Panc1 (cell line): ENCODE measurements around the gene ADAD2. TPM values are rescaled to one million over a fixed set of nuclear protein-coding genes. Genes with fewer than 3 reads are reported as not detected.

Experiments
- ATAC-seq: fragments of 200-7000 bp; cut with Tn5 transposase; 2 replicates; pipeline ENCODE4 v1.9.1; 2020; ENCODE audit warnings: mild to moderate bottlenecking, moderate library complexity
- BruUV-seq: library from RNA; stranded (reverse); fragments of 400-500 nt; replicated peaks from 2 replicates; lab custom pipeline; 2021; lab: Mats Ljungman, UMichigan
- CTCF ChIA-PET: fragments of 300-600 bp; sonication (Branson Sonifier 250); formaldehyde crosslinking; loops from one replicate; lab custom pipeline; 2022; ENCODE audit warnings: antibody characterized with exemption; lab: Charles Lee
- POLR2A ChIA-PET: fragments of 300-600 bp; sonication (Branson Sonifier 250); formaldehyde crosslinking; loops from one replicate; lab custom pipeline; 2022; ENCODE audit warnings: antibody characterized with exemption; lab: Charles Lee
- DNase-seq: peaks from one replicate; pipeline ENCODE4 v3.0.0-alpha.2; 2010; ENCODE audit warnings: low read depth, low spot score
- H3K27ac ChIP-seq: 2 replicates; pipeline ENCODE4 v1.5.1; 2011; ENCODE audit warnings: mild to moderate bottlenecking, low read length, inconsistent platforms
- H3K27me3 ChIP-seq: fragments of 200-500 bp; sonication (Bioruptor generic); 2 replicates; pipeline ENCODE4 v1.6.0; 2014; ENCODE audit warnings: low read length, inconsistent platforms; ENCODE audit not compliant: control insufficient read depth, insufficient read depth
- H3K36me3 ChIP-seq: fragments of 200-500 bp; sonication (Bioruptor generic); 2 replicates; pipeline ENCODE4 v1.5.1; 2014; ENCODE audit warnings: inconsistent platforms, mild to moderate bottlenecking, low read length, moderate library complexity; ENCODE audit not compliant: control insufficient read depth, insufficient read depth
- H3K4me1 ChIP-seq: 2 replicates; pipeline ENCODE4 v1.5.1; 2011; ENCODE audit warnings: inconsistent platforms, mild to moderate bottlenecking, low read length, moderate library complexity; ENCODE audit not compliant: control insufficient read depth, insufficient read depth
- H3K4me3 ChIP-seq, 2 experiments: 2 replicates each; pipeline ENCODE4 v1.5.1; 2011 to 2012; ENCODE audit warnings: low read depth in 2 of 2, low read length in 2 of 2, mild to moderate bottlenecking in 2 of 2, inconsistent platforms in 1 of 2, moderate library complexity in 1 of 2
- H3K9me3 ChIP-seq: fragments of 200-500 bp; sonication (Bioruptor generic); 2 replicates; pipeline ENCODE4 v1.5.1; 2014; ENCODE audit warnings: low read depth, mild to moderate bottlenecking, inconsistent platforms, low read length, moderate library complexity; ENCODE audit not compliant: control insufficient read depth, insufficient read depth
- CTCF ChIP-seq: fragments of 450-650 bp; IDR thresholded peaks from 2 replicates; pipeline ENCODE4 v1.5.1; 2017; ENCODE audit warnings: mild to moderate bottlenecking
- POLR2AphosphoS5 ChIP-seq: IDR thresholded peaks from 2 replicates; pipeline ENCODE4 v1.6.1; 2012; ENCODE audit warnings: mild to moderate bottlenecking, low read depth, low read length, moderate library complexity
- REST ChIP-seq, 2 experiments: IDR thresholded peaks; 2 replicates each; pipeline ENCODE4 v1.6.1; 2011 to 2012; ENCODE audit warnings: low read depth in 2 of 2, control low read depth in 1 of 2, low read length in 1 of 2, mild to moderate bottlenecking in 1 of 2, moderate library complexity in 1 of 2; ENCODE audit not compliant: insufficient read depth in 1 of 2
- SIN3A ChIP-seq: IDR thresholded peaks from 2 replicates; pipeline ENCODE4 v1.6.1; 2012; ENCODE audit warnings: low read depth, mild to moderate bottlenecking, low read length, moderate library complexity, borderline replicate concordance; ENCODE audit not compliant: insufficient read depth
- TCF7L2 ChIP-seq: IDR thresholded peaks from 2 replicates; pipeline ENCODE4 v1.6.1; 2011; ENCODE audit warnings: mild to moderate bottlenecking, low read depth, low read length, inconsistent platforms
- in situ Hi-C: cut with HindIII; loops from 2 replicates; pipeline ENCODE4 v1.10.0; 2016; ENCODE audit warnings: low sequenced_read_pairs, low pct_unique_long_range_greater_than_20kb
- intact Hi-C: fragments of 100-400 bp; cut with micrococcal nuclease; formaldehyde crosslinking; loops from one replicate; pipeline ENCODE4 v1.10.0; 2022; ENCODE audit not compliant: unreplicated experiment
- total RNA-seq: library from RNA; stranded (reverse); gene quantifications from one replicate; pipeline ENCODE4 v1.2.1, GENCODE V29; 2021; ENCODE audit not compliant: unreplicated experiment

ADAD2 gene
- total RNA-seq, 1 experiment from 2014 or later, result not detected

GRCh38 chr16:84177741-84178073, 13.2 kb upstream of the ADAD2 start:
- no peak for DNase-seq
- no peaks in the 10 kb centered on the region for H3K36me3 ChIP-seq
- no peaks in the 10 kb centered on the region for H3K9me3 ChIP-seq
- ChIA-PET CTCF (no interaction called here), POLR2A (no interaction called here)
- intact Hi-C loops, result no loop called here
- H3K27ac ChIP-seq, result no peak overlapping the region; the same call in 1 of the 2 replicates
- in situ Hi-C loops, result no loop called here
- TF ChIP-seq REST (IDR thresholded peaks at IDR 0.05; ENCODE audit: insufficient read depth in 1 of 2, low read depth in 2 of 2, low read length in 1 of 2) (no peak), CTCF (no peak), POLR2AphosphoS5 (no peak), TCF7L2 (no peak), SIN3A (no peak)
- H3K27me3 ChIP-seq, result no peaks in the 10 kb centered on the region
- ATAC-seq, result no peak
- BruUV-seq, result no TSS peak
- H3K4me3 ChIP-seq, result no peak overlapping the region
- H3K4me1 ChIP-seq, result peaks cover 22% of the 10 kb centered on the region

- Histone ChIP-seq H3K9me3 (no peaks in the 10 kb centered on the region), H3K36me3 (no peaks in the 10 kb centered on the region), H3K4me3 (no peak overlapping the region), H3K27me3 (no peaks in the 10 kb centered on the region), H3K4me1 (peaks cover 22% of the 10 kb centered on the region), H3K27ac (no peak overlapping the region)
- CTCF ChIA-PET, result no interaction called here
- TF ChIP-seq TCF7L2, result no peak
- TF ChIP-seq REST (IDR thresholded peaks at IDR 0.05; ENCODE audit: insufficient read depth in 1 of 2, low read depth in 2 of 2, low read length in 1 of 2), result 0 out of 4 replicates have a peak, but pooled peaks of 1 of the 2 experiments have one; percentile 11
- intact Hi-C loops, result no loop called here
- ATAC-seq (no peak), DNase-seq (no peak)
- POLR2A ChIA-PET, result no interaction called here
- no TSS peak for BruUV-seq
- in situ Hi-C loops, result no loop called here
Observed at GRCh38 chr16:84178146-84178765, 12.7 kb upstream of the ADAD2 start.
